Adrenal gland (tissue), 12 donors: ENCODE data around the gene FAR2. TPM values are rescaled to one million over a fixed set of nuclear protein-coding genes. Genes with fewer than 3 reads are reported as not detected.
A peak's percentile ranks its signal among the peaks of the same experiment; 100 is the strongest.
"Not testable (repeated sequence)": the region's sequence is repeated elsewhere in the genome, so short reads cannot be mapped to it uniquely, and the experiment has no call there.

ENCODE experiments used
- DNase-seq, 7 donors: peaks; one replicate each; pipeline ENCODE4 v3.0.0-alpha.2; 2019 to 2020
- H3K27ac ChIP-seq, 5 donors: fragments of 200-600 bp; sonication (generic) in 4 of 5; 1 replicate in 3 of 5; 2 replicates in 2 of 5; pipeline versions ENCODE4 v1.5.1 to v1.8.0; 2016 to 2020; ENCODE audit warnings: mild to moderate bottlenecking in 1 of 5
- H3K27me3 ChIP-seq: fragments of 200-600 bp; 2 replicates; pipeline ENCODE4 v1.8.0; 2021
- H3K36me3 ChIP-seq, 2 donors: fragments of 200-600 bp; replicated peaks in 1 of 2; 1 replicate in 1 of 2; 2 replicates in 1 of 2; pipeline versions ENCODE4 v1.5.1 to v1.8.0; 2018 to 2022
- H3K4me1 ChIP-seq, 2 donors: fragments of 200-600 bp; replicated peaks in 1 of 2; 1 replicate in 1 of 2; 2 replicates in 1 of 2; pipeline versions ENCODE4 v1.5.1 to v1.8.0; 2018 to 2021
- H3K4me3 ChIP-seq, 4 donors: fragments of 200-600 bp; sonication (generic) in 3 of 4; one replicate each; pipeline ENCODE4 v1.5.1; 2016 to 2018
- H3K9me3 ChIP-seq, 3 donors: fragments of 200-600 bp; sonication (generic) in 1 of 3; replicated peaks in 1 of 3; 1 replicate in 2 of 3; 2 replicates in 1 of 3; pipeline versions ENCODE4 v1.5.1 to v1.8.0; 2016 to 2021
- POLR2A ChIP-seq, 2 donors: fragments of 450-650 bp; IDR thresholded peaks; one replicate each; pipeline ENCODE4 v1.6.1; 2017; ENCODE audit warnings: antibody characterized with exemption in 2 of 2, mild to moderate bottlenecking in 2 of 2, moderate library complexity in 1 of 2
- WGBS, 4 donors: extraction: QIAGEN DNeasy Blood & Tissue Kit in 2 of 4; methylation state at CpG; one replicate each; pipeline versions ENCODE4 v1.1.5 to v1.1.7; 2013 to 2017; 5-methylcytosine and 5-hydroxymethylcytosine counted together
- intact Hi-C, 2 donors: fragments of 100-400 bp; cut with DNase I; formaldehyde crosslinking; loops; one replicate each; pipeline versions ENCODE4 v1.14.1 to v1.15.0; 2022 to 2023
- polyA plus RNA-seq, 3 donors: library from polyadenylated mRNA; stranded (reverse); fragments of 200-250 nt in 2 of 3; fragments of 350-450 nt in 1 of 3; fragmentation: Illumina TruSeq in 1 of 3; extraction: RNeasy Lipid Tissue Mini Kit (QIAGEN cat#74804) in 1 of 3; gene quantifications; one replicate each; pipeline ENCODE4 v1.2.3, GENCODE V29; 2013 to 2014
- total RNA-seq, 9 donors: library from RNA; depleted of rRNA in 4 of 9; stranded (reverse); fragments of >200 nt in 4 of 9; fragments of 120-200 nt in 1 of 9; fragmentation: NEBNext Ultra II Directional in 1 of 9; extraction: Animal tissue kit (Norgen Biotek cat#: 25700) in 1 of 9; gene quantifications; one replicate each; pipeline versions ENCODE4 v1.1.0 to v1.2.4, GENCODE V29; 2013 to 2023
- TF ChIP-seq, protein P1 (sequence below), 6 experiments: fragments of 450-650 bp in 4 of 6; fragments of 200-600 bp in 2 of 6; sonication (generic) in 1 of 6; IDR thresholded peaks; 1 replicate in 5 of 6; 2 replicates in 1 of 6; pipeline versions ENCODE4 v1.5.1 to v1.8.0; 2016 to 2021; ENCODE audit warnings: antibody characterized with exemption in 6 of 6, mild to moderate bottlenecking in 2 of 6, moderate library complexity in 1 of 6
- donor health status: healthy with polysubstance abuse.
- donor health status: Bipolar disorder and iron deficiency.
- donor health status: DM: yes; HTN: yes; CAD: no.
- donor health status: DM: no; HTN: no; CAD: no.
- donor health status: DM: no; HTN: no; CAD: no.
- donor health status: DM: yes; HTN: yes; CAD: no.

The FAR2 gene
- total and polyA plus RNA-seq, 12 donors, result 1.9 to 10.3 (median 4.9) TPM

DNA sequence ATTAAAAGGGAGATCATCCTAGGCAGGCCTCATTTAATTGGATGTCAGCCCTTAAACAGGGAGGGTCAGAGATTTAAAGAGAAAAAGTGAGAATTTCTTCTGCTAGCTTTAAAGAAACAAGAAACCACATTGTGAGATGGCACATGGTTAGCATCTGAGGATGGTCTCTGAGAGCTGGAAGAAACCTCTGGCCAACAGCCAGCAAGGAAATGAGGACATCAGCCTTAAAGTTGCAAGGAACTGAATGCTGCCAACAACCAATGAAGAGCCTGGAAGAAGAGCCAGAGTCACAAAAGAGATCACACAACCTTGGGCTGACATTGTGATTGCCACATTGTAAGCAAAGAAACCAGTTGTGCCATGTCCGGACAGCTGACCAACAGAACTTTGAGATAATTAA, 17.5 kb upstream of the FAR2 start:
- TF ChIP-seq POLR2A (IDR thresholded peaks at IDR 0.05), result no peak
- TF ChIP-seq, protein P1, sequence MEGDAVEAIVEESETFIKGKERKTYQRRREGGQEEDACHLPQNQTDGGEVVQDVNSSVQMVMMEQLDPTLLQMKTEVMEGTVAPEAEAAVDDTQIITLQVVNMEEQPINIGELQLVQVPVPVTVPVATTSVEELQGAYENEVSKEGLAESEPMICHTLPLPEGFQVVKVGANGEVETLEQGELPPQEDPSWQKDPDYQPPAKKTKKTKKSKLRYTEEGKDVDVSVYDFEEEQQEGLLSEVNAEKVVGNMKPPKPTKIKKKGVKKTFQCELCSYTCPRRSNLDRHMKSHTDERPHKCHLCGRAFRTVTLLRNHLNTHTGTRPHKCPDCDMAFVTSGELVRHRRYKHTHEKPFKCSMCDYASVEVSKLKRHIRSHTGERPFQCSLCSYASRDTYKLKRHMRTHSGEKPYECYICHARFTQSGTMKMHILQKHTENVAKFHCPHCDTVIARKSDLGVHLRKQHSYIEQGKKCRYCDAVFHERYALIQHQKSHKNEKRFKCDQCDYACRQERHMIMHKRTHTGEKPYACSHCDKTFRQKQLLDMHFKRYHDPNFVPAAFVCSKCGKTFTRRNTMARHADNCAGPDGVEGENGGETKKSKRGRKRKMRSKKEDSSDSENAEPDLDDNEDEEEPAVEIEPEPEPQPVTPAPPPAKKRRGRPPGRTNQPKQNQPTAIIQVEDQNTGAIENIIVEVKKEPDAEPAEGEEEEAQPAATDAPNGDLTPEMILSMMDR (IDR thresholded peaks at IDR 0.05), result no peak
- 59 to 73% (median 66%) methylated on average over 1 of the region's 1 CpG for WGBS, 4 donors
- DNase-seq, result peak in 4 of 7 donors; percentile 11 to 56 (median 36)
- intact Hi-C loops, result no loop called here
- Histone ChIP-seq H3K4me1 (no peaks in the 10 kb centered on the region), H3K9me3 (no peaks in the 10 kb centered on the region), H3K36me3 (no peaks in the 10 kb centered on the region), H3K27me3 (no peaks in the 10 kb centered on the region), H3K27ac (no peak overlapping the region), H3K4me3 (no peak overlapping the region)

DNA sequence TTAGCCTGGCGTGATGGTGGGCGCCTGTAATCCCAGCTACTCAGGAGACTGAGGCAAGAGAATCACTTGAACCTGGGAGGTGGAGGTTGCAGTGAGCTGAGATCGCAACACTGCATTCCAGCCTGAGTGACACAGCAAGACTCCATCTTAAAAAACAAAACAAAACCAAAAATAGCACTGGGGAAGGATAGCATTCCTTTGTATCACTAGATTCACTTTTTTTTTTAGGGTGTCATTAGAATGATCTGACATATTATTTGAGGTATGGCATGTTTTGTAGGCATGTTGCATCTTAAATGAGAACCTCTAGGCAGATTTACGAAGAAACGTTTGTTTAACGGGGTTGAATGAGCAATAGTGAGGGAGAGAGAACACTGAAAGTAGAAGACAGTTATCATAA, 16.8 kb upstream of the FAR2 start:
- no peaks in the 10 kb centered on the region for H3K9me3 ChIP-seq
- no peak for DNase-seq
- H3K36me3 ChIP-seq, result no peaks in the 10 kb centered on the region
- H3K4me1 ChIP-seq, result no peaks in the 10 kb centered on the region
- TF ChIP-seq POLR2A (IDR thresholded peaks at IDR 0.05), result no peak
- TF ChIP-seq, protein P1 (IDR thresholded peaks at IDR 0.05), result no peak
- intact Hi-C loops, result no loop called here
- H3K4me3 ChIP-seq, result no peak overlapping the region
- WGBS, 4 donors, result 74 to 88% (median 85%) methylated on average over 6 of the region's 6 CpGs
- no peaks in the 10 kb centered on the region for H3K27me3 ChIP-seq
- H3K27ac ChIP-seq, result no peak overlapping the region

DNA sequence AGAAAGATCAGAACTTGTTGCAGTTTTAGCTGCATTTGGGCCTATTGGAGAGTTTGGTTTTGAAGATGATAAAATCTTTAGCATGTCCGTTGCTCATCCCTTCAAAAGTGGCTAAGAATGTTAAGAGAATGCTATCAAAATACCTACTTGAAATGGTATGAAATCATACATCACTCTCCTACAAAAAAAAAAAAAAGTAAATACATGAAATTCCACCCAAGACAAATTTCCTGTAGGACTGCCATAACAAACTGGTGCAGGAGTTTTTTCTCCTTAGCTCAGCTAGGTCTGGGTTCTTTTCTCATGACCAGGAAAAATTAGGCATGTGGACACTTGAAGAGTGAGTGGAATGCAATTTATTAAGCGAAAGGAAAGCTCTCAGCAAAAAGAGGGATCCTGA, 15.9 kb upstream of the FAR2 start:
- Histone ChIP-seq H3K27ac (no peak overlapping the region), H3K9me3 (no peaks in the 10 kb centered on the region), H3K27me3 (no peaks in the 10 kb centered on the region), H3K4me1 (no peaks in the 10 kb centered on the region), H3K36me3 (no peaks in the 10 kb centered on the region), H3K4me3 (no peak overlapping the region)
- no peak for DNase-seq
- no peak for TF ChIP-seq POLR2A (IDR thresholded peaks at IDR 0.05)
- TF ChIP-seq, protein P1 (IDR thresholded peaks at IDR 0.05), result no peak
- WGBS, 4 donors, result 67 to 77% (median 71%) methylated on average over 2 of the region's 2 CpGs
- intact Hi-C loops, result no loop called here

DNA sequence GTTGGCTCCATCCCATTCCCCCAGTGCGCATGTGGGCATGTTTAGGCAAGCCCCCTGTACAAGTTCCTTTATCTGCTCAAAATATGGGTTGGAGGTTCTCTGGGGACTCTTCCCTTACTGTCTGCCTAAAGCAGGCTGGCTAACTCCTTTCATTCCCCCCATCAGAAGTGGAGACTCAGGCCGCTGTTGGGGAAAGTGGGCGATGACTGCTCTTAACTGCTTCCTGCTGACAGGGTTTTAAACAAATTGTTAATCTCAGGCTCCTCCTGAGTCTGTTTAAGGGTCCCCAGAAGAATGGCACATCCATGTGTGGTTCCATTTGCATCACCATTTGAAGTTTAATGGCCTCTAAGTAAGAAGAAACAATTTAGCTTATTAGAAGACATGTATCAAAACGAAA, 15.4 kb upstream of the FAR2 start:
- DNase-seq, result no peak
- no peaks in the 10 kb centered on the region for H3K36me3 ChIP-seq
- 60 to 80% (median 69%) methylated on average over 4 of the region's 4 CpGs for WGBS, 4 donors
- H3K4me3 ChIP-seq, result no peak overlapping the region
- intact Hi-C loops, result no loop called here
- no peaks in the 10 kb centered on the region for H3K4me1 ChIP-seq
- no peak for TF ChIP-seq POLR2A (IDR thresholded peaks at IDR 0.05)
- TF ChIP-seq, protein P1 (IDR thresholded peaks at IDR 0.05), result no peak
- no peaks in the 10 kb centered on the region for H3K9me3 ChIP-seq
- H3K27me3 ChIP-seq, result no peaks in the 10 kb centered on the region
- H3K27ac ChIP-seq, result no peak overlapping the region

DNA sequence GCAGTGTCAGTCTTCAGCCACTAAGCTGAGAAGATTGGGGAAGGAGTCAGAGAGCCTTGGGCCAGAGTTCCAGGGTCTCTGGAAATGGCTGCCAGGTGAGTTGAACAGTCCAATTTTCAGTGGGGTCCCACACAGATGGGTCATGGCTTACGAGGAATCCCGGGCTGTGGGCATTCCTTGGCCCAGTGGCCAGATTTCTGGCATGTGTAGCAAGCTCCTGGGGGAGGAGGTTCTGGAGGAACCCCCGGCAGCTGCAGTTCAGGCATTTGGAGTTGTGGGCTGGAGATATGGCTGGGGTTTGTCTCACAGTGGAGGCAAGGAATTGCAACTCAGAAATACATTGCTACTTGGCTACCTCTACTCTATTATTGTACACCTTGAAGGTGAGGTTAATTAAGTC, 10.8 kb upstream of the FAR2 start:
- intact Hi-C loops, result not testable (repeated sequence)

DNA sequence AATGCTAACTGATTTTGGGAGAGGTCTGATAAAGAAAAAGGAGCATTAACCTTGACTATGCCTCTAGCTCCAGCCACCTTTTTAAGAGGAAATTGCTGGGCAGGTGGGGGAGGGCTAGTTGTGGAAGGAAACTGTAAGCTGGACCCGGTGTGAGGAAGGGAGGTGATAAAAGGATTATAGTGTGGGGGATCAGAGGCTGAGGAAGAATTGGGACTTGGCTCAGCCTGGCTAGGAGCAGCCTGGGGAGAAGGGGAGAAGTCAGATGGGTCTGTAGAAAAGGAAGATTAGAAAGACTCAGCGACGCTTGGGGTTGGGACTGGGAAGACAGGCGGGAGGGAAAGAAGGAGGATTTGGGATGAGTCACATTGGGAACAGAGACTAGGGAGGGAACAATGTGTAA, 10.2 kb upstream of the FAR2 start:
- H3K36me3 ChIP-seq, H3K27ac ChIP-seq, H3K4me3 ChIP-seq, H3K9me3 ChIP-seq, DNase-seq, H3K27me3 ChIP-seq, H3K4me1 ChIP-seq, intact Hi-C loops: not testable (repeated sequence)
- 73 to 77% (median 75%) methylated on average over 4 of the region's 4 CpGs for WGBS, 4 donors

More for the DNA sequence above, 10.8 kb upstream of the FAR2 start:
- not testable (repeated sequence) for H3K36me3 ChIP-seq, H3K27ac ChIP-seq, H3K9me3 ChIP-seq, DNase-seq, H3K27me3 ChIP-seq, H3K4me3 ChIP-seq, H3K4me1 ChIP-seq
- WGBS, 4 donors, result 77 to 88% (median 83%) methylated on average over 1 to 3 of the region's 3 CpGs
